ENCODE data around the gene SAG.

DNA sequence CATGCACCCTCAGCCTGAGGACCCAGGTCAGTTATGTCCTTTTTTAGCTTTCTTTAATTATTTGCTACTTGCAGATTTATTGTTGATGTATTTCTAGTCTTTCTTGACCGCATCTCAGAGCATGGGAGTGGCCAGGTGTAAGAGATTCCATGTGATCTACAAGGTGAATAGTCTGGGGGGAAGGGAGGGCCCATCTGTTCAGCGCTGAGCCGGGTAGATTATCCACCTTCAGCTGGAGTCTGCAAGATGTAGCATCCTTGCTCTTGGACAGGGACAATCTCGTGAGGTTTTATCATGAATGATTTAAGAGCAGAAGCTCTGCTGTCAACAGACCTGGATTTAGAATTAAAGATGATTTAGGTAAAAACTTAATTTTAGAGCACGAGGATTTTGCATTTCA, 34.7 kb downstream of the SAG start:
- TF ChIP-seq, protein P1, sequence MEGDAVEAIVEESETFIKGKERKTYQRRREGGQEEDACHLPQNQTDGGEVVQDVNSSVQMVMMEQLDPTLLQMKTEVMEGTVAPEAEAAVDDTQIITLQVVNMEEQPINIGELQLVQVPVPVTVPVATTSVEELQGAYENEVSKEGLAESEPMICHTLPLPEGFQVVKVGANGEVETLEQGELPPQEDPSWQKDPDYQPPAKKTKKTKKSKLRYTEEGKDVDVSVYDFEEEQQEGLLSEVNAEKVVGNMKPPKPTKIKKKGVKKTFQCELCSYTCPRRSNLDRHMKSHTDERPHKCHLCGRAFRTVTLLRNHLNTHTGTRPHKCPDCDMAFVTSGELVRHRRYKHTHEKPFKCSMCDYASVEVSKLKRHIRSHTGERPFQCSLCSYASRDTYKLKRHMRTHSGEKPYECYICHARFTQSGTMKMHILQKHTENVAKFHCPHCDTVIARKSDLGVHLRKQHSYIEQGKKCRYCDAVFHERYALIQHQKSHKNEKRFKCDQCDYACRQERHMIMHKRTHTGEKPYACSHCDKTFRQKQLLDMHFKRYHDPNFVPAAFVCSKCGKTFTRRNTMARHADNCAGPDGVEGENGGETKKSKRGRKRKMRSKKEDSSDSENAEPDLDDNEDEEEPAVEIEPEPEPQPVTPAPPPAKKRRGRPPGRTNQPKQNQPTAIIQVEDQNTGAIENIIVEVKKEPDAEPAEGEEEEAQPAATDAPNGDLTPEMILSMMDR (IDR thresholded peaks at IDR 0.05): no peak
- TF ChIP-seq POLR2A (IDR thresholded peaks at IDR 0.05; ENCODE audit: low read depth) (no peak), POLR2AphosphoS5 (IDR thresholded peaks at IDR 0.05) (no peak), EP300 (IDR thresholded peaks at IDR 0.05) (no peak)
